GM18511 (cell line): ENCODE results near the gene RBM14.
"Not testable (repeated sequence)": the region's sequence is repeated elsewhere in the genome, so short reads cannot be mapped to it uniquely, and the experiment has no call there.

ENCODE experiments used
- ATAC-seq: cut with Tn5 transposase; IDR thresholded peaks from one replicate; pipeline ENCODE4 v1.9.1; 2021; ENCODE audit warnings: mild to moderate bottlenecking, moderate library complexity; ENCODE audit not compliant: unreplicated experiment

The RBM14 gene

GRCh38 chr11:66595245-66595904, 21.1 kb upstream of the RBM14 start:
- ATAC-seq: no peak

- no peak for ATAC-seq
Measured at GRCh38 chr11:66598993-66599392, 17.4 kb upstream of the RBM14 start.

GRCh38 chr11:66600219-66600618, 16.2 kb upstream of the RBM14 start:
- no peak for ATAC-seq

GRCh38 chr11:66600631-66601233, 15.7 kb upstream of the RBM14 start:
- no peak for ATAC-seq

- ATAC-seq: no peak
Measured at GRCh38 chr11:66603072-66603471, 13.4 kb upstream of the RBM14 start.

GRCh38 chr11:66604155-66604554, 12.3 kb upstream of the RBM14 start:
- ATAC-seq: no peak

- not testable (repeated sequence) for ATAC-seq
Measured at GRCh38 chr11:66606608-66607007, 9.8 kb upstream of the RBM14 start.

GRCh38 chr11:66607126-66607834, 9.2 kb upstream of the RBM14 start:
- no peak for ATAC-seq

GRCh38 chr11:66609721-66610617, 6.5 kb upstream of the RBM14 start:
- ATAC-seq: no peak

GRCh38 chr11:66612458-66612857, 4.0 kb upstream of the RBM14 start:
- ATAC-seq: no peak

GRCh38 chr11:66614073-66614472, 2.4 kb upstream of the RBM14 start:
- no peak for ATAC-seq

- ATAC-seq: peak; percentile 24
Measured at GRCh38 chr11:66617155-66617834, 865 bp downstream of the RBM14 start.

- no peak for ATAC-seq
Measured at GRCh38 chr11:66619080-66619554, 2.7 kb downstream of the RBM14 start.

- ATAC-seq: no peak
Measured at GRCh38 chr11:66624450-66624849, 8.0 kb downstream of the RBM14 start.

- no peak for ATAC-seq
Measured at GRCh38 chr11:66625041-66625751, 8.8 kb downstream of the RBM14 start.

- ATAC-seq: no peak
Measured at GRCh38 chr11:66625752-66626149, 9.3 kb downstream of the RBM14 start.

- ATAC-seq: no peak
Measured at GRCh38 chr11:66626382-66626781, 10.0 kb downstream of the RBM14 start.

- ATAC-seq: no peak
Measured at GRCh38 chr11:66626926-66627325, 10.5 kb downstream of the RBM14 start.

GRCh38 chr11:66628061-66628603, 11.7 kb downstream of the RBM14 start:
- no peak for ATAC-seq

GRCh38 chr11:66629356-66629755, 12.9 kb downstream of the RBM14 start:
- ATAC-seq: no peak
